Measurements from ENCODE around the gene UBL4A. TPM values are rescaled to one million over a fixed set of nuclear protein-coding genes. Genes with fewer than 3 reads are reported as not detected.

UBL4A gene
- polyA plus RNA-seq, 1 of the 3 experiments (the other 2 are of a cell fraction), result 27.8 TPM

GRCh38 chrX:154507673-154508383 is 21.4 kb upstream of the UBL4A start (continued):
- TF ChIP-seq NFIC (IDR thresholded peaks at IDR 0.05; ENCODE audit: borderline replicate concordance), result no peak
- TF ChIP-seq RXRA (IDR thresholded peaks at IDR 0.05; ENCODE audit: borderline replicate concordance, low read depth), result no peak
- TF ChIP-seq RCOR1 (IDR thresholded peaks at IDR 0.05; ENCODE audit: low read length), result no peak
- TF ChIP-seq SMC3 (IDR thresholded peaks at IDR 0.05; ENCODE audit: low read depth, low read length), result no peak
- no peak for TF ChIP-seq USF1 (IDR thresholded peaks at IDR 0.05; ENCODE audit: borderline replicate concordance, low read depth)
- no peak for TF ChIP-seq RAD21 (IDR thresholded peaks at IDR 0.05; ENCODE audit: low read length)
- no peak for TF ChIP-seq NRF1 (IDR thresholded peaks at IDR 0.05; ENCODE audit: low read depth, low read length)

DNA sequence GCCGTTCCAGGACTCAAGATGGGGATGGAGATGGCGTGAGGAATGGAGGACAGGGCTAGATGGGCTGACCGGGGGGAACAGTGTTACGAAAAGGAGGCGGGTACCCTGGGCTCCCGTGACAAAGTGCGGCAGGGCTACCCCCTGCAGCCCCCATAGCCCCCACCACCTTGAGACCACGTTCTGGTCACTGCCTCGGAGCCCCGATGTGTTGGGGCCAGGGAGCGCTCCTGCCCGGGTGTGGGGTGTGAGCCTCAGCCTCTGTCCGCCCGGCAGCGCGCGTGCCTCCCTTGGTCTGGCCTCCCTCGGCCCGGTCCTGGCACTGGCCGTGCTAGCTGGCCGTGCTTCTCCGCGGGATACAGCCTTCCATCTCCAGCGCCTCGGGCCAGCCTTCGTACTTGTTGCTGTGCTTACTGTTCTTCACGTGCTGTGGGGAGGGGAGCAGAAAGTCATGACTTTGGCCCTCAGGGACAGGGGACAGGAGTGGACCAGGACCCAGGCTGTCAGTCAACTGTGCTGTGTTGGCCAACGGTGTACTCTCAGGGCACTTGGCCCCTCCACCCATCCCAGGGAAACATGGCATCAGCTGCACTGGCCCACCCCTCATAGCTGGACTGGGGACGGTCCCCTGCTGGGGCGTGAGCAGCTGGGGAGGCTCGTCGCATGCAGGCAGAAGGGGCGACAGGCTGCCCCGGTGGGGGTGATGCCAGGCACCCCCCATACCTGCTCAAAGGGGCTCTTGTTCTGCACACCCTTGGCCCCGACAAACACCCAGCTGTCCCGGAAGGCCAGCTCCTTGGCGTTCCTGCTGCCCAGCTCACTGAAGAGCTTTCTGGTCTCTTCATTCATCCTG is 20.3 kb upstream of the UBL4A start:
- H3K27me3 ChIP-seq (ENCODE audit: insufficient read depth), result no peaks in the 10 kb centered on the region; the same call in 1 of the 2 replicates
- no peak overlapping the region for H3K4me3 ChIP-seq (ENCODE audit: low read depth in 2 of 2, low read length in 1 of 2)
- no peak overlapping the region for H3K4me2 ChIP-seq
- no peak overlapping the region for H3K9ac ChIP-seq
- no peaks in the 10 kb centered on the region for H3K36me3 ChIP-seq (replicated peaks in 1 of 2; ENCODE audit: control insufficient read depth in 1 of 2, insufficient read depth in 2 of 2, low read length in 1 of 2)
- CTCF ChIA-PET, result no interaction called here
- H3K9me2 ChIP-seq, result no peaks in the 10 kb centered on the region
- POLR2A ChIA-PET, result no interaction called here
- TF ChIP-seq GATA2 (CRISPR knock-in tag; IDR thresholded peaks at IDR 0.05) (no peak), FOSL2 (IDR thresholded peaks at IDR 0.05; ENCODE audit: borderline replicate concordance, low read depth) (no peak), FOXJ3 (CRISPR knock-in tag; IDR thresholded peaks at IDR 0.05) (no peak), MXI1 (IDR thresholded peaks at IDR 0.05; ENCODE audit: low read depth, low read length) (no peak), RAD21 (IDR thresholded peaks at IDR 0.05; ENCODE audit: low read length) (no peak), RXRA (IDR thresholded peaks at IDR 0.05; ENCODE audit: borderline replicate concordance, low read depth) (no peak), MEF2A (IDR thresholded peaks at IDR 0.05; ENCODE audit: borderline replicate concordance, low read depth) (no peak), GABPA (IDR thresholded peaks at IDR 0.05; ENCODE audit: low read depth) (no peak), EP300 (IDR thresholded peaks at IDR 0.05; ENCODE audit: borderline replicate concordance in 1 of 2, low read depth in 1 of 2, low read length in 1 of 2) (no peak), CHD2 (IDR thresholded peaks at IDR 0.05; ENCODE audit: low read length, partially characterized antibody) (no peak), SIN3A (IDR thresholded peaks at IDR 0.05; ENCODE audit: borderline replicate concordance, low read depth, low read length) (no peak), TAF1 (IDR thresholded peaks at IDR 0.05; ENCODE audit: borderline replicate concordance, low read depth, low read length) (no peak)
- TF ChIP-seq, protein P1, sequence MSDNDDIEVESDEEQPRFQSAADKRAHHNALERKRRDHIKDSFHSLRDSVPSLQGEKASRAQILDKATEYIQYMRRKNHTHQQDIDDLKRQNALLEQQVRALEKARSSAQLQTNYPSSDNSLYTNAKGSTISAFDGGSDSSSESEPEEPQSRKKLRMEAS (IDR thresholded peaks at IDR 0.05; ENCODE audit: low read depth), result no peak
- no peaks in the 10 kb centered on the region for H4K20me1 ChIP-seq (ENCODE audit: insufficient read depth)
- no peaks in the 10 kb centered on the region for H3K4me1 ChIP-seq (ENCODE audit: control insufficient read depth in 1 of 2, insufficient read depth in 2 of 2, low read depth in 1 of 2, low read length in 1 of 2)
- no peaks in the 10 kb centered on the region for H3K79me2 ChIP-seq (ENCODE audit: insufficient read depth)
- no peak for DNase-seq
- no peaks in the 10 kb centered on the region for H3K9me3 ChIP-seq
- whole genome bisulfite sequencing (ENCODE audit: low lambda C conversion rate), result 52% methylated on average over 5 of the region's 37 CpGs
- no peak overlapping the region for H2AFZ ChIP-seq (ENCODE audit: low read depth)
- H3K27ac ChIP-seq (ENCODE audit: low read depth in 2 of 2, low read length in 1 of 2), result no peak overlapping the region
- no peaks in the 10 kb centered on the region for H3F3A ChIP-seq (replicated peaks; ENCODE audit: insufficient read depth)
